CD4-positive, alpha-beta T cell treated with Interleukin-17A for 4 hours (primary cell): Measurements from ENCODE around the gene PRKCE.

Source experiments
- DNase-seq: peaks from one replicate; pipeline ENCODE4 v3.0.0-alpha.2; 2020; ENCODE audit warnings: mixed read lengths

Gene PRKCE

GRCh38 chr2:45919711-45920111 is 268.2 kb downstream of the PRKCE start:
- DNase-seq: no peak

GRCh38 chr2:45921921-45922320 is 270.4 kb downstream of the PRKCE start:
- DNase-seq: no peak

GRCh38 chr2:45922577-45922988 is 271.1 kb downstream of the PRKCE start:
- no peak for DNase-seq

DNA sequence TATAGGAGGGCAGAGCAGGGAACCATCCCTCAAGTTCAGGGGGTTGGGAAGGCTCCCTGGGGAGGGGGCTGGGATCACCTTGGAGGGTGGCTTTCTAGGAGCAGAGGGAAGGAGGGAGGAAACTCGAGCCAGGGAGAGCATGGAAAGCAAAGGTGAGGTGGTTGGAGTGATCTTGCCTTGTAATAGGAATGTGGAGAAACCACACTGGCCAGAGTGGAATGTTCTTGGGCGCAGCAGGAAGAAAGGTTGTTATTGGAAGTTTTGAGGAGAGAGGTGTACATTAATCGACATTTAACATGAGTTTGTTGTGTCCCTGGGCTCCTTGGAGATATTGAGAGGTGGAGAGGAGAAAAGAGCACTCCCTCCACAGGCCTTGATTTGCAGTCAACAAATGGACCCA is 272.2 kb downstream of the PRKCE start:
- no peak for DNase-seq

DNA sequence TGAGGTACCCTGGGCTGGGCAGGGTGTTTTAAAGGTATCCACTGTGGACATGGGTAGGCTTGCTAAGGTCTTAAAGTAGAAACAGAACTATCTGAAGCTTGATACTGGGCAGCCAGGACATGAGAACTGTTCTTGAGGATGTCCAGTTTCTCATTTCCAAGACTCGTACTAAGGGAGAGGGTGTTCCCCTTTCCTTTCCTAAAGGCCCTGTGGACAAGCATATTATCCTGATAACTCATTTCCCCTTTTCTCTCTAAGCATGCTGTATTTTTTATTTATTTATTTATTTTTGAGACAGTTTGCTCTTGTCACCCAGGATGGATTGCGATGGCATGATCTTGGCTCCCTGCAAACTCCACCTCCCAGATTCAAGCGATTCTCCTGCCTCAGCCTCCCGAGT is 273.6 kb downstream of the PRKCE start:
- DNase-seq: no peak

DNA sequence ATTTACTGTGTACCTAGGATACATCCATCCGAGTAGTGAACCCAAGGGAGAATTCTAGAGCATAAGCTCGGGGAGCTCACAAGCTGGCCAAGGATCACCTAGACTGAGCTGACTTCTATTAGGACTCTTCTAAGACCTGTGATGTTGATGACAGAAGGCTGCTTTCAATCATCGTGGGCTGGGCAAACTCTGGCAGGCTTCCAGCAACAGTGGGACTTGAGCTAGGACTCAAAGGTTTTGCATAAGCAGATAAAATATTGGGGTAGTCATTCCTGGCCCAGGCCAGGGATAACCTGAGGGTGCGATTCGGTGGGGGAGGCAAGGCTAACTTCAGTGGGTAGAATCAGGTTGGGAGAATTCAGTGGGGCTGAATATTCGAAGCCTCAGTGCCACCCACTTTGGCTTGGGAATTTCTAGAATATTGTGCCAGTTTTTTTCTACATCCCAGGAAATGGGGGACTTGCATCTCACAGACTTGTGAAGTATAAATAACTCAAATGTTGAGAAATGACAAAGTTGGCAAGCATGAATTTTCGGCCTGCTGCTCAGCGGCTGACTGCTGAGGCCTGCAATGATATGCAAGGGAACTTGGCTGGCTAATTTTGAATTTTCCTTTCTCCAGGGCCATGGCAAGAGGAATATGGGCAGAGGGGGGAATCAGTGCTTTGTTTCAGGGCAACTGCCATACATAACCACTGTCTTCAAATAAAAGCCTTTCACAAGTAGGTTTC is 274.3 kb downstream of the PRKCE start:
- no peak for DNase-seq

DNA sequence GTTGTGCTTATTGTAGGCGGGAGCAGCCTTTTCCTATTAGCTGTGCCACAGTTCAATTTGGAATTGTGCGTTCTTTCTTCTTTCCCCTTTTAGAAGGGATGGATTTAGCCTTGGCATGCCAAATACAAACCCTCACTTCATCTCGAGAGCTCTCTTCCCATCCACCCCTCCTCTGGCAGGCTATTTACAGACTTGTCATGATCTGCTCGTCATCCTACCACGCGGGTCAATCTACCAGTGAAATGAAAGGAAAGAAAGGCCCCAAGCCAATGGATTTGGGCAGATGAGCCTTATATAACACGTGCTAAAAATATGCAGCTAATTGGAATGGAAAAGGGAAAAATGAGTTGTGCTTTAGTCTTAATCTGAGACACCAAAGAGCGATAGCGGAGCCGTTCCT is 277.5 kb downstream of the PRKCE start:
- no peak for DNase-seq

GRCh38 chr2:45929674-45930395 is 278.4 kb downstream of the PRKCE start:
- no peak for DNase-seq

DNA sequence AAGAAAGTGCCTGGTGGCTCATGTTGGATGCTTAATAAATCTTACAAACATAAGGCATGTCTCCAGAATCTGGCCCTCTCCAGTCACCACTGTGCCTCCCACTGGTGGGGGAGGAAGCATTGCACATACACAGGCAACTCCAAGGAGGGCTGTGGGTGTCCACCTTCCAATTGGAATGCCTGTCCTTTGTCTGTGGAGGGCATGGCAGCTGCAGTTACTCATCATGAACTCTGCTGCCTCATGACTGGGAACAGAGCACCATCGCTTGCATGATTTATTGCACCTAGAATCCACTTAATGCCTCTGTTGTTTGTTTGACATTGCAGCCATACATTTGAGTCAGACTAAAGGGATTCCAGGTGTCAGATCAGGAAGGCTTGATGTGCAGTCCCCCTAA is 278.9 kb downstream of the PRKCE start:
- no peak for DNase-seq

GRCh38 chr2:45932278-45932975 is 281.0 kb downstream of the PRKCE start:
- DNase-seq: no peak

GRCh38 chr2:45935791-45936622 is 284.5 kb downstream of the PRKCE start:
- DNase-seq: peak; percentile 60

DNA sequence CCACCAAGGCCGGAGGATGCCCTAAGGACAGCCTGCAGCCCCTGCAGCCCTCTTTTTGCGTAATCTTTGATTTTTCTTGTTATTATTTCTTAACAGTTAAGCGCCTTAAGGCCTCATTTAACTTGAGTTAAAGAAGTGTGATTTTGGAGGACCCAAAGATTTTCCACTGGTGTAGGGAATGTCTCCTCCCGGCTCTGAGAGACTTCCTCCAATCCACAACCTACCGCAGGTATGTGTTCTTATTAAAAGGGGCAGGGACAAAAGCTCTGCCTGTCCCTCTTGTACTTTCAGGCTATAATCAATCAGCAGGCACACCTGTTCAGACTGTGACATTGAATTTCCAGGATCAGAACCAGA is 285.1 kb downstream of the PRKCE start:
- no peak for DNase-seq

- no peak for DNase-seq
Measured at GRCh38 chr2:45937990-45938389, 286.5 kb downstream of the PRKCE start.

- DNase-seq: no peak
Measured at GRCh38 chr2:45938649-45939511, 287.4 kb downstream of the PRKCE start.

DNA sequence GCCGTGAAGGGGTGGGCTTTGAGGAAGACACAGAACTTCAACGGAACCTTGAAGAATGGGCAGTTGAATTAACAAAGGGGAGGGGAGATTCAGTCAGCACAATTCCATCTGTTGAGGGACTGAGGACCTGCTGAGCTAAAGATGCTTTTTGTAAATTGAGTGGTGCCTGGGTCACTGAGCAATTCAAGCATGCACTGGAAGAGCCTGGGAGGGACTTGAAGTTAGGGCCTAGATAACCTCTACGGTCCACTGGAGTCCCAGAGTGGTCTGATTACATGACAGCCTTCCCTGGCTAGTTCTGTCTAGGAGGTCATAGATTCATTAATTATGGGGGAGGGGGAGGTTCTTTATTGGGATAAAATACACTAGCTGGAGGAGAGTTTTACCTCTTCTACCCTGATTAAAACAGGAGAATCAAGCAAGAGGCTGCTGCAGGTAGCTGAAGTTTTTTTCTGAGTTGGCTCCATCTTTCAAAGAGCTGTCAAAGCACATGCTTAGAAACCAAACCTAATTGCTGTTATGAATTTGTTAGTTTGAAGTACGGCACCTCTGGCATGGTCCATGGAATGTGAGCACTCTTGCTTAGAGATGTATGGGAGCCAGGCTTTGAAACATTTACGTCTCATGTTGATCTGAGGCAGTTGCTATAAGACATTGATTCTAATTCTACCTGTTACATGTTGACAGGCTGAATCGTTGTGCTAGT is 290.2 kb downstream of the PRKCE start:
- no peak for DNase-seq

DNA sequence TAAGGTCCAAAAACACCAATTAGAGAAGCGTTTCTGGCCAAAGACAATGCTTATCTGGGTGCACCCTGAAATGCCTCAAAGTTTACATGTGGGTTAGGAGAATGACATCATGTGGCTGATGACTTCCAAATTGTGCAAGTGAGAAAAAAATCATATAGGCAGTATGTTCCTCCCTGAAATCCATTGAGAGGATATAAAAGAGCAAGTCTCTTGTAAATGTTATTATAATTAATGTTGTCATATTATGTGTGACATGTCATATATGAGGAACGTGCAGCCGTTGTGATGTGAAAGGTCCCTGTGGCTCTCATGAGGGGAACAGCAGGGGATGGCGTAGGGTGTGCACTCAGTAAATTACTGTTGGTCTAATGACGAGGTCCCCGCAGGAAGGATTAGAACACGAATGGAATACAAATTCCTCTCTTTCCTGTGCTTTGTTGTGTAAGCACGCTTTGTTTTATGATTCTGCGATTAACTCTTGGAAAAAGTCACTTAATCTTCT is 290.8 kb downstream of the PRKCE start:
- no peak for DNase-seq

DNA sequence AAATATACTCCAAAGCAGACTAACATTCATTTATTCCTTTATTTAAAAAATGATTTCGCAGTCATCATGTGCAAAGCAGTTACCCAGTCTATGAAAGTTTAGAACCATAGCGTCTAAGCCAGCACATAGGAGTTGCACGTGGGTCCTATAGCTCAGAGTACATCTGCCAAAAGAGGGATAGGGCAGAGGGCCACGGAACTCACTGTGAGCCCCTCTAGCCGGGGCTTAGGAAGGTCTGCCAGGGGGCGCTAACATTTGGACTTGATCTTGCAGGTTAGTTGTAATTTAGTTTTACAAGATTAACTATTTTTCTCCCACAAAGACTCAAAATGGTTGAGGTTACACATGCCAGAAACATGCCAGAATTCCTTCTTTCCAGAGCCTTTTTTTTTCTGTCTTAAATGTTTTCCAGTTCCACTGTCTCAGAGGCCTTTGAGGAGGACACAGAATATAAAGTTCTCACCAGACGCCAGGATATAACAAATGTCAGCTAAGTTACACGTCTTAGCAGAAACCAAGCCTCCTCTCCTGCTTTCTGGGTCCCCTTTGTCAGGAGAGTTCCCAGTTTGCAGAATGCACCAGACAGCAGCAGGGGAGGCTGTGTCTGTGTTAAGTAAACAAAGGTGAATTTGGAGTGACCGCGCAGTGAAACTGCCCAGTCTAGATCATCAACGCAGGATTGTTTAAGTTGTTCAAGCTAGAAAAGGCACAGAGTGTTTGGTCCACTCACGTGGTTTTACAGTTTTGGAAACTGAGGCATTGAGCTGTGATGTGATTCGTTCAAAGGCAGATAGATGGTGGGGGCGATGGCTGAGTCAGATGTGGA is 292.0 kb downstream of the PRKCE start:
- no peak for DNase-seq

DNA sequence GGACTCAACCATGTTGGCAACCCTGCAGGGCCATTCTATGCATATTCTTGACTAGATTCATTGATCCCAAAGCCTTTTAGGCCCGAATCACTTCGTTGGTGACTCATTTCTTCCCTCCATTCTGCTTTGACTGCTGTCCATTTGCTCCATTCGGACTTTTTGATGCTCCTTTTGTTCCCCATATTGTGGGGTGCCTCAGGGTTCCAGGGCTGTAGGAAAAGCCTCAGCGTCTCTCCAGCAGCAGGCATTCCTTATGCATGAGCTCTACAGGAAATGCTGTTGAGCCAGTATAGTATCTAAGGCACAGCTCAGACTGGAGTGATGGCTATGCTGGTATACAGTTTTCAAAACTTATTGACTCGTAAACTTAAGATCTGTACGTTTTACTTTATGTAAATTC is 292.6 kb downstream of the PRKCE start:
- DNase-seq: no peak

GRCh38 chr2:45945302-45945717 is 293.8 kb downstream of the PRKCE start:
- DNase-seq: no peak

DNA sequence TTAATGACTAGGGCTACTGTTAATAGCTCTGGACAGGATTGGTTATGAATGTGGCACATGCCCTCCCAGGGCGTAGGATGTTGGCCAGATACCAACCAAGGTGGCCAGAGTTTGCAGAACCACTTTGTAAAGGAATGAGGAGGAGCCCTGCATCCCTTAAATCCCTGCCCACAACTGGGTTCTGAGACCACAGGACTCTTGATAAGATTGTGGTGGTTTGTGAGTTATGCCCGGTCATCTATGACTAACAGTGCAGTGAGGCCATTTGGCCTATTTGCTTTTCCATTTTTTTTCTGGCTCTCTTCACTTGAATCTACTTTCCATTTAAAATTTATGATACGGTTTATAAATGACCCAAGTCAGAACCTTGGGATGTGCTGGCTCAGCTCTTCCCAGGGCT is 294.5 kb downstream of the PRKCE start:
- DNase-seq: no peak
